Thyroid gland (tissue), 4 donors: ENCODE results near the gene TPPP2.

ENCODE experiments used
- POLR2A ChIP-seq, 2 donors: fragments of 450-650 bp; IDR thresholded peaks; one replicate each; pipeline ENCODE4 v1.6.1; 2017; ENCODE audit warnings: antibody characterized with exemption in 2 of 2, mild to moderate bottlenecking in 2 of 2, moderate library complexity in 1 of 2
- TF ChIP-seq, protein P1 (sequence below), 6 experiments: fragments of 200-600 bp in 3 of 6; fragments of 450-650 bp in 3 of 6; sonication (generic) in 3 of 6; IDR thresholded peaks; one replicate each; pipeline ENCODE4 v1.5.1; 2016 to 2019; ENCODE audit warnings: antibody characterized with exemption in 6 of 6, mild to moderate bottlenecking in 2 of 6, inconsistent platforms in 1 of 6, moderate library complexity in 1 of 6

GRCh38 chr14:21025371-21026273 lies 4.4 kb upstream of the TPPP2 start:
- TF ChIP-seq, protein P1, sequence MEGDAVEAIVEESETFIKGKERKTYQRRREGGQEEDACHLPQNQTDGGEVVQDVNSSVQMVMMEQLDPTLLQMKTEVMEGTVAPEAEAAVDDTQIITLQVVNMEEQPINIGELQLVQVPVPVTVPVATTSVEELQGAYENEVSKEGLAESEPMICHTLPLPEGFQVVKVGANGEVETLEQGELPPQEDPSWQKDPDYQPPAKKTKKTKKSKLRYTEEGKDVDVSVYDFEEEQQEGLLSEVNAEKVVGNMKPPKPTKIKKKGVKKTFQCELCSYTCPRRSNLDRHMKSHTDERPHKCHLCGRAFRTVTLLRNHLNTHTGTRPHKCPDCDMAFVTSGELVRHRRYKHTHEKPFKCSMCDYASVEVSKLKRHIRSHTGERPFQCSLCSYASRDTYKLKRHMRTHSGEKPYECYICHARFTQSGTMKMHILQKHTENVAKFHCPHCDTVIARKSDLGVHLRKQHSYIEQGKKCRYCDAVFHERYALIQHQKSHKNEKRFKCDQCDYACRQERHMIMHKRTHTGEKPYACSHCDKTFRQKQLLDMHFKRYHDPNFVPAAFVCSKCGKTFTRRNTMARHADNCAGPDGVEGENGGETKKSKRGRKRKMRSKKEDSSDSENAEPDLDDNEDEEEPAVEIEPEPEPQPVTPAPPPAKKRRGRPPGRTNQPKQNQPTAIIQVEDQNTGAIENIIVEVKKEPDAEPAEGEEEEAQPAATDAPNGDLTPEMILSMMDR (IDR thresholded peaks at IDR 0.05), result no peak
- no peak for TF ChIP-seq POLR2A (IDR thresholded peaks at IDR 0.05)
